ENCODE results near the gene DNER.

GRCh38 chr2:229408962-229409361, 305.4 kb downstream of the DNER start:
- TF ChIP-seq POLR2A (IDR thresholded peaks at IDR 0.05; ENCODE audit: low read depth, low read length) = no peak
- TF ChIP-seq CREB1 (IDR thresholded peaks at IDR 0.05; ENCODE audit: low read depth) = no peak
- TF ChIP-seq CTCF (IDR thresholded peaks at IDR 0.05 in 2 of 3, conservative IDR thresholded peaks at IDR 0.05 in 1 of 3; ENCODE audit: control insufficient read depth in 2 of 3, extremely low read depth in 1 of 3, insufficient read depth in 1 of 3, low read depth in 3 of 3, low read length in 3 of 3) = no peak
- no peak for TF ChIP-seq RAD21 (IDR thresholded peaks at IDR 0.05; ENCODE audit: insufficient read depth, low read depth, low read length)
- no peak for TF ChIP-seq ATF3 (IDR thresholded peaks at IDR 0.05; ENCODE audit: borderline replicate concordance, extremely low read depth, low read depth, low read length)
- no peak for TF ChIP-seq TAF1 (IDR thresholded peaks at IDR 0.05; ENCODE audit: borderline replicate concordance, low read depth, low read length)
- no peak for TF ChIP-seq PBX3 (IDR thresholded peaks at IDR 0.05; ENCODE audit: insufficient replicate concordance, low read depth, low read length)
- no peak for TF ChIP-seq EP300 (IDR thresholded peaks at IDR 0.05; ENCODE audit: borderline replicate concordance in 1 of 2, control insufficient read depth in 1 of 2, low read depth in 2 of 2, low read length in 2 of 2)
- TF ChIP-seq EGR1 (IDR thresholded peaks at IDR 0.05; ENCODE audit: borderline replicate concordance in 1 of 2, low read depth in 2 of 2, low read length in 2 of 2) = no peak
- TF ChIP-seq NR2C2 (IDR thresholded peaks at IDR 0.05; ENCODE audit: borderline replicate concordance, control insufficient read depth, insufficient read length, low read depth) = no peak
- no peak for TF ChIP-seq EZH2 (IDR thresholded peaks at IDR 0.05; ENCODE audit: borderline replicate concordance, control insufficient read depth, low read depth, low read length)
- TF ChIP-seq SMAD1 (IDR thresholded peaks at IDR 0.05; ENCODE audit: low read depth, partially characterized antibody) = no peak
